Measurements from ENCODE around the gene PLCD1. TPM values are rescaled to one million over a fixed set of nuclear protein-coding genes. Genes with fewer than 3 reads are reported as not detected.

PLCD1 gene
- total and polyA plus RNA-seq, 2 experiments from 2014 or later = 16.0 to 24.4 TPM

DNA sequence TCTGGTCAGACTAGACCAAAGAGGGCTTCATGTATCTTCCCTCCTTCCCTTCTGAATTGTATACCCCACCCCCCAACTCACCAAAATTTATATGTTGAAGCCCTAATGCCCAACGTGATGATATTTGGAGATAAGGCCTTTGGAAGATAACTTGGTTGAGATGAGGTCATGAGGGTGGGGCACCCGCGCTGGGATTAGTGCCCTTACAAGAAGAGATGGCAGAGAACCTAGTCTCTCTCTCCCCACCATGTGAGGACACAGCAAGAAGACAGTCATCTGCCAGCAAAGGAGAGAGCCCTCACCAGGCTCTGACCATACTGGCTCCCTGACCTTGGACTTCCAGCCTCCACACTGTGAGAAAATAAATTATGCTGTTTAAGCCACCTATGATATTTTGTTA lies 13.5 kb downstream of the PLCD1 start (continued):
- no peak for TF ChIP-seq ZNF462 (CRISPR knock-in tag; IDR thresholded peaks at IDR 0.05)
- TF ChIP-seq ZNF114 (CRISPR knock-in tag; IDR thresholded peaks at IDR 0.05) = no peak
- no peak for TF ChIP-seq POLR2AphosphoS5 (IDR thresholded peaks at IDR 0.05; ENCODE audit: low read depth)

GRCh38 chr3:38015485-38015884 lies 14.0 kb downstream of the PLCD1 start:
- no peaks in the 10 kb centered on the region for H3K9me3 Mint-ChIP-seq
- peaks cover 14% of the 10 kb centered on the region for H3K27me3 Mint-ChIP-seq (ENCODE audit: insufficient read depth, low read depth, poor library complexity)
- H3K9me2 ChIP-seq (ENCODE audit: insufficient read depth) = no peaks in the 10 kb centered on the region
- no peak for ATAC-seq
- H3F3A ChIP-seq (replicated peaks; ENCODE audit: low read depth) = no peaks in the 10 kb centered on the region
- no peaks in the 10 kb centered on the region for H3K27me3 ChIP-seq (ENCODE audit: insufficient read depth)
- 0 out of 3 replicates have a peak, but pooled peaks cover 2% of the 10 kb centered on the region for H3K4me1 Mint-ChIP-seq
- H3K27ac Mint-ChIP-seq = no peak overlapping the region
- H3K27ac ChIP-seq (ENCODE audit: low read depth) = no peak overlapping the region
- no peak overlapping the region for H3K4me3 Mint-ChIP-seq
- no peak overlapping the region for H3K4me3 ChIP-seq
- no peaks in the 10 kb centered on the region; the same call in 1 of the 2 replicates for H4K20me1 ChIP-seq (replicated peaks; ENCODE audit: insufficient read depth)
- no peaks in the 10 kb centered on the region for H3K79me2 ChIP-seq (replicated peaks; ENCODE audit: insufficient read depth)
- H3K4me1 ChIP-seq (ENCODE audit: insufficient read depth) = no peaks in the 10 kb centered on the region
- H3K36me3 ChIP-seq (ENCODE audit: insufficient read depth) = 0 out of 2 replicates have a peak, but pooled peaks cover 3% of the 10 kb centered on the region
- no peak overlapping the region for H2AFZ ChIP-seq
- no peak for DNase-seq (ENCODE audit: low spot score)
- no peak overlapping the region for H3K4me2 ChIP-seq
- peaks cover 30% of the 10 kb centered on the region for H3K36me3 Mint-ChIP-seq (ENCODE audit: low read depth)
- TF ChIP-seq STAT1 (IDR thresholded peaks at IDR 0.05; ENCODE audit: unreplicated experiment) (no peak), EZH2phosphoT487 (IDR thresholded peaks at IDR 0.05; ENCODE audit: unreplicated experiment) (no peak)
